GM12878 (cell line): ENCODE results near the gene CCL22. TPM values are rescaled to one million over a fixed set of nuclear protein-coding genes. Genes with fewer than 3 reads are reported as not detected.

Experiments used
- BHLHE40 ChIP-seq, 2 experiments: fragments of 450-650 bp in 1 of 2; IDR thresholded peaks; 2 replicates each; pipeline ENCODE4 v1.6.1; 2011 to 2017; ENCODE audit warnings: low read depth in 2 of 2, borderline replicate concordance in 1 of 2, improper control_type of control experiment in 1 of 2, low read length in 1 of 2, mild to moderate bottlenecking in 1 of 2
- CREB1 ChIP-seq: IDR thresholded peaks from 2 replicates; pipeline ENCODE4 v1.6.1; 2012; ENCODE audit warnings: low read depth, mild to moderate bottlenecking, inconsistent platforms
- DPF2 ChIP-seq: fragments of 450-650 bp; IDR thresholded peaks from 2 replicates; pipeline ENCODE4 v1.6.1; 2017; ENCODE audit warnings: mild to moderate bottlenecking
- E4F1 ChIP-seq: fragments of 450-650 bp; IDR thresholded peaks from 2 replicates; pipeline ENCODE4 v1.6.1; 2018; ENCODE audit warnings: borderline replicate concordance, mild to moderate bottlenecking; ENCODE audit not compliant: partially characterized antibody
- ETV6 ChIP-seq, 2 experiments: fragments of 450-650 bp in 1 of 2; IDR thresholded peaks in 1 of 2; conservative IDR thresholded peaks in 1 of 2; 2 replicates each; pipeline ENCODE4 v1.6.1; 2014; ENCODE audit warnings: antibody characterized with exemption in 1 of 2, borderline replicate concordance in 1 of 2, low read depth in 1 of 2, mild to moderate bottlenecking in 1 of 2, moderate library complexity in 1 of 2
- EZH2 ChIP-seq: IDR thresholded peaks from 2 replicates; pipeline ENCODE4 v1.6.1; 2012; ENCODE audit warnings: low read depth, mild to moderate bottlenecking, control low read depth, inconsistent platforms, low read length, borderline replicate concordance; ENCODE audit not compliant: control insufficient read depth
- FOXM1 ChIP-seq: IDR thresholded peaks from 2 replicates; pipeline ENCODE4 v1.6.1; 2012; ENCODE audit warnings: low read depth, mild to moderate bottlenecking, inconsistent platforms, low read length, moderate library complexity
- GABPA ChIP-seq: IDR thresholded peaks from 2 replicates; pipeline ENCODE4 v1.6.1; 2014; ENCODE audit warnings: antibody characterized with exemption, low read depth, mild to moderate bottlenecking, inconsistent platforms
- GATAD2B ChIP-seq: fragments of 450-650 bp; conservative IDR thresholded peaks from 2 replicates; pipeline ENCODE4 v1.6.1; 2017; ENCODE audit warnings: low read depth, mild to moderate bottlenecking, moderate library complexity
- HDAC2 ChIP-seq: fragments of 200-600 bp; sonication (generic); IDR thresholded peaks from 2 replicates; pipeline ENCODE4 v1.6.1; 2017
- IKZF1 ChIP-seq: fragments of 450-650 bp; conservative IDR thresholded peaks from 2 replicates; pipeline ENCODE4 v1.6.1; 2017; ENCODE audit warnings: antibody characterized with exemption, mild to moderate bottlenecking
- IRF4 ChIP-seq: IDR thresholded peaks from 2 replicates; pipeline ENCODE4 v1.6.1; 2011; ENCODE audit warnings: low read depth, low read length
- JUNB ChIP-seq: IDR thresholded peaks from 2 replicates; pipeline ENCODE4 v1.6.1; 2016; ENCODE audit warnings: antibody characterized with exemption, mild to moderate bottlenecking
- KAT2A ChIP-seq: conservative IDR thresholded peaks from 2 replicates; pipeline ENCODE4 v1.6.1; 2011; ENCODE audit warnings: low read depth, low read length; ENCODE audit not compliant: control insufficient read depth
- MEF2B ChIP-seq: fragments of 450-650 bp; IDR thresholded peaks from 2 replicates; pipeline ENCODE4 v1.6.1; 2018; ENCODE audit warnings: mild to moderate bottlenecking, moderate library complexity; ENCODE audit not compliant: partially characterized antibody, poor library complexity, severe bottlenecking
- NFYB ChIP-seq: IDR thresholded peaks from 2 replicates; pipeline ENCODE4 v1.6.1; 2011; ENCODE audit warnings: low read depth, mild to moderate bottlenecking, low read length, improper control_type of control experiment, moderate library complexity; ENCODE audit not compliant: insufficient read depth
- NR2C2 ChIP-seq: IDR thresholded peaks from 2 replicates; pipeline ENCODE4 v1.6.1; 2011; ENCODE audit warnings: borderline replicate concordance, low read depth; ENCODE audit not compliant: control insufficient read depth, insufficient read length
- POLR2A ChIP-seq: IDR thresholded peaks from 2 replicates; pipeline ENCODE4 v1.6.1; 2011; ENCODE audit warnings: low read depth, mild to moderate bottlenecking, low read length
- RAD51 ChIP-seq: fragments of 450-650 bp; IDR thresholded peaks from 2 replicates; pipeline ENCODE4 v1.6.1; 2016; ENCODE audit warnings: moderate library complexity, mild to moderate bottlenecking, inconsistent platforms
- RBBP5 ChIP-seq: fragments of 200-600 bp; sonication (generic); conservative IDR thresholded peaks from 2 replicates; pipeline ENCODE4 v1.6.1; 2016
- SMAD5 ChIP-seq: IDR thresholded peaks from 2 replicates; pipeline ENCODE4 v1.6.1; 2016; ENCODE audit warnings: antibody characterized with exemption, low read depth
- SP1 ChIP-seq: IDR thresholded peaks from one replicate; pipeline ENCODE4 v1.6.1; 2011; ENCODE audit warnings: low read depth, low read length
- SUPT20H ChIP-seq: IDR thresholded peaks from 2 replicates; pipeline ENCODE4 v1.6.1; 2011; ENCODE audit warnings: low read depth, mild to moderate bottlenecking, low read length, moderate library complexity, borderline replicate concordance; ENCODE audit not compliant: control insufficient read depth
- TARDBP ChIP-seq: IDR thresholded peaks from 2 replicates; pipeline ENCODE4 v1.6.1; 2016; ENCODE audit warnings: borderline replicate concordance
- TCF12 ChIP-seq: IDR thresholded peaks from 2 replicates; pipeline ENCODE4 v1.6.1; 2011; ENCODE audit warnings: low read depth, mild to moderate bottlenecking, low read length
- TCF3 ChIP-seq: IDR thresholded peaks from 2 replicates; pipeline ENCODE4 v1.6.1; 2012; ENCODE audit warnings: low read depth, mild to moderate bottlenecking, low read length, borderline replicate concordance; ENCODE audit not compliant: insufficient read depth
- TCF7 ChIP-seq: IDR thresholded peaks from 2 replicates; pipeline ENCODE4 v1.6.1; 2014; ENCODE audit warnings: antibody characterized with exemption, borderline replicate concordance
- YY1 ChIP-seq: IDR thresholded peaks from 2 replicates; pipeline ENCODE4 v1.6.1; 2011; ENCODE audit warnings: low read depth, mild to moderate bottlenecking, low read length
- ZNF622 ChIP-seq: fragments of 450-650 bp; IDR thresholded peaks from 2 replicates; pipeline ENCODE4 v1.6.1; 2017; ENCODE audit warnings: mild to moderate bottlenecking, inconsistent platforms
- polyA plus RNA-seq, 11 experiments: library from polyadenylated mRNA; depleted of rRNA in 4 of 11; unstranded in 6 of 11; stranded (reverse) in 5 of 11; fragments of >200 nt; fragmentation: Nextera tagmentation in 4 of 11; fragmentation: Illumina TruSeq in 1 of 11; extraction: Ambion mirVana in 4 of 11; extraction: Trizol in 1 of 11; gene quantifications; 1 replicate in 1 of 11; 2 replicates in 10 of 11; pipeline versions ENCODE4 v1.2.1 to v1.2.3, GENCODE V29; 2011 to 2016; ENCODE audit warnings: inconsistent platforms in 2 of 11, missing spikeins in 2 of 11, low read depth in 1 of 11
- total RNA-seq, 4 experiments: library from RNA; depleted of rRNA in 3 of 4; stranded (reverse); fragments of >200 nt in 3 of 4; fragmentation: Illumina TruSeq in 1 of 4; extraction: Trizol in 1 of 4; gene quantifications; 2 replicates each; pipeline versions ENCODE4 v1.2.1 to v1.2.3, GENCODE V29; 2013 to 2021
- TF ChIP-seq, protein P1 (sequence below): IDR thresholded peaks from 2 replicates; pipeline ENCODE4 v1.6.1; 2012; ENCODE audit warnings: low read depth, low read length, improper control_type of control experiment
- TF ChIP-seq, protein P2 (sequence below): IDR thresholded peaks from 2 replicates; pipeline ENCODE4 v1.6.1; 2012; ENCODE audit warnings: low read depth, low read length, improper control_type of control experiment

Gene CCL22
- total and polyA plus RNA-seq, 10 of the 15 experiments (the other 5 are each of a cell fraction or from before 2014, with no cell fraction given), result 38.0 to 704 (median 349) TPM

- TF ChIP-seq, protein P1, sequence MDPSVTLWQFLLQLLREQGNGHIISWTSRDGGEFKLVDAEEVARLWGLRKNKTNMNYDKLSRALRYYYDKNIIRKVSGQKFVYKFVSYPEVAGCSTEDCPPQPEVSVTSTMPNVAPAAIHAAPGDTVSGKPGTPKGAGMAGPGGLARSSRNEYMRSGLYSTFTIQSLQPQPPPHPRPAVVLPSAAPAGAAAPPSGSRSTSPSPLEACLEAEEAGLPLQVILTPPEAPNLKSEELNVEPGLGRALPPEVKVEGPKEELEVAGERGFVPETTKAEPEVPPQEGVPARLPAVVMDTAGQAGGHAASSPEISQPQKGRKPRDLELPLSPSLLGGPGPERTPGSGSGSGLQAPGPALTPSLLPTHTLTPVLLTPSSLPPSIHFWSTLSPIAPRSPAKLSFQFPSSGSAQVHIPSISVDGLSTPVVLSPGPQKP, result no peak
- no peak for TF ChIP-seq TARDBP
- no peak for TF ChIP-seq CREB1
- peak; percentile 50; the same call in 1 of the 2 replicates for TF ChIP-seq IKZF1
- no peak for TF ChIP-seq TCF12
- TF ChIP-seq YY1, result no peak
- TF ChIP-seq DPF2, result peak; percentile 68
- TF ChIP-seq MEF2B, result peak; percentile 87
- TF ChIP-seq SP1, result no peak
- TF ChIP-seq ZNF622, result no peak
- TF ChIP-seq SUPT20H, result no peak
- TF ChIP-seq NFYB, result no peak
- TF ChIP-seq POLR2A, result no peak
- no peak for TF ChIP-seq JUNB
- TF ChIP-seq, protein P2, sequence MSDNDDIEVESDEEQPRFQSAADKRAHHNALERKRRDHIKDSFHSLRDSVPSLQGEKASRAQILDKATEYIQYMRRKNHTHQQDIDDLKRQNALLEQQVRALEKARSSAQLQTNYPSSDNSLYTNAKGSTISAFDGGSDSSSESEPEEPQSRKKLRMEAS, result no peak
- no peak for TF ChIP-seq TCF7
- TF ChIP-seq EZH2, result no peak
- TF ChIP-seq KAT2A, result no peak
- no peak for TF ChIP-seq HDAC2
- TF ChIP-seq E4F1, result no peak
- TF ChIP-seq TCF3, result no peak
- TF ChIP-seq BHLHE40 (IDR thresholded peaks at IDR 0.05; ENCODE audit: borderline replicate concordance in 1 of 2, low read depth in 2 of 2, low read length in 1 of 2), result no peak
- TF ChIP-seq GABPA, result no peak
- no peak for TF ChIP-seq RAD51
- TF ChIP-seq GATAD2B, result 0 out of 2 replicates have a peak, but pooled peaks have one; percentile 36
- no peak for TF ChIP-seq RBBP5
- TF ChIP-seq IRF4, result no peak
- no peak for TF ChIP-seq NR2C2
- TF ChIP-seq ETV6 (conservative IDR thresholded peaks at IDR 0.05 in 1 of 2, IDR thresholded peaks at IDR 0.05 in 1 of 2; ENCODE audit: borderline replicate concordance in 1 of 2, low read depth in 1 of 2), result no peak
- TF ChIP-seq FOXM1, result peak; percentile 55; the same call in 1 of the 2 replicates
- TF ChIP-seq SMAD5, result no peak
These were observed 5.9 kb upstream of the CCL22 start (continued) for GRCh38 chr16:57352636-57353047.
